HG02840 (cell line): ENCODE results near the gene IL34.
"Not testable (repeated sequence)": the region's sequence is repeated elsewhere in the genome, so short reads cannot be mapped to it uniquely, and the experiment has no call there.

Experiments
- ATAC-seq: cut with Tn5 transposase; IDR thresholded peaks from one replicate; pipeline ENCODE4 v1.9.1; 2021; ENCODE audit warnings: mild to moderate bottlenecking, moderate library complexity, moderate number of reproducible peaks; ENCODE audit not compliant: unreplicated experiment, low FRiP score

Gene IL34

GRCh38 chr16:70656712-70657263, 10.4 kb downstream of the IL34 start:
- ATAC-seq: no peak

- no peak for ATAC-seq
Measured at GRCh38 chr16:70657956-70658355, 11.6 kb downstream of the IL34 start.

GRCh38 chr16:70658921-70659320, 12.6 kb downstream of the IL34 start:
- ATAC-seq: no peak

GRCh38 chr16:70659546-70659945, 13.2 kb downstream of the IL34 start:
- no peak for ATAC-seq

- ATAC-seq: no peak
Measured at GRCh38 chr16:70659953-70660671, 13.8 kb downstream of the IL34 start.

GRCh38 chr16:70660672-70661350, 14.5 kb downstream of the IL34 start:
- no peak for ATAC-seq

GRCh38 chr16:70661534-70661917, 15.2 kb downstream of the IL34 start:
- no peak for ATAC-seq

- ATAC-seq: no peak
Measured at GRCh38 chr16:70661918-70662641, 15.7 kb downstream of the IL34 start.

- no peak for ATAC-seq
Measured at GRCh38 chr16:70662991-70663523, 16.7 kb downstream of the IL34 start.

- ATAC-seq: no peak
Measured at GRCh38 chr16:70663524-70664324, 17.4 kb downstream of the IL34 start.

GRCh38 chr16:70664325-70665112, 18.2 kb downstream of the IL34 start:
- no peak for ATAC-seq

GRCh38 chr16:70665113-70665694, 18.8 kb downstream of the IL34 start:
- ATAC-seq: no peak

- ATAC-seq: no peak
Measured at GRCh38 chr16:70665806-70666735, 19.7 kb downstream of the IL34 start.

- no peak for ATAC-seq
Measured at GRCh38 chr16:70670175-70670574, 23.8 kb downstream of the IL34 start.

- not testable (repeated sequence) for ATAC-seq
Measured at GRCh38 chr16:70670938-70671337, 24.6 kb downstream of the IL34 start.

GRCh38 chr16:70674221-70675014, 28.1 kb downstream of the IL34 start:
- ATAC-seq: no peak

GRCh38 chr16:70675851-70676513, 29.6 kb downstream of the IL34 start:
- ATAC-seq: no peak
